ENCODE measurements around the gene FERD3L.

The FERD3L gene

GRCh38 chr7:19111474-19112273, 33.5 kb downstream of the FERD3L start:
- no peak for TF ChIP-seq CTCF (IDR thresholded peaks at IDR 0.05; ENCODE audit: low read depth, low read length)
- no peak for DNase-seq (ENCODE audit: low read depth, low spot score)
- in situ Hi-C loops (cut with HindIII; ENCODE audit: low sequenced_read_pairs) = no loop called here
- H3K4me3 ChIP-seq (ENCODE audit: low read depth, low read length) = peak overlapping the region; percentile 25

- no peak for DNase-seq (ENCODE audit: low read depth, low spot score)
- TF ChIP-seq CTCF (IDR thresholded peaks at IDR 0.05; ENCODE audit: low read depth, low read length) = no peak
- in situ Hi-C loops (cut with HindIII; ENCODE audit: low sequenced_read_pairs) = no loop called here
- no peak overlapping the region for H3K4me3 ChIP-seq (ENCODE audit: low read depth, low read length)
Measured at GRCh38 chr7:19110776-19111175, 34.4 kb downstream of the FERD3L start.

GRCh38 chr7:19110026-19110730, 35.0 kb downstream of the FERD3L start:
- in situ Hi-C loops (cut with HindIII; ENCODE audit: low sequenced_read_pairs) = no loop called here

GRCh38 chr7:19109000-19109946, 35.9 kb downstream of the FERD3L start:
- in situ Hi-C loops (cut with HindIII; ENCODE audit: low sequenced_read_pairs) = no loop called here
- no peak overlapping the region for H3K4me3 ChIP-seq (ENCODE audit: low read depth, low read length)
- TF ChIP-seq CTCF (IDR thresholded peaks at IDR 0.05; ENCODE audit: low read depth, low read length) = no peak
- no peak for DNase-seq (ENCODE audit: low read depth, low spot score)

More at GRCh38 chr7:19110026-19110730, 35.0 kb downstream of the FERD3L start:
- DNase-seq (ENCODE audit: low read depth, low spot score) = no peak
- no peak overlapping the region for H3K4me3 ChIP-seq (ENCODE audit: low read depth, low read length)
- TF ChIP-seq CTCF (IDR thresholded peaks at IDR 0.05; ENCODE audit: low read depth, low read length) = no peak

GRCh38 chr7:19107356-19108146, 37.7 kb downstream of the FERD3L start:
- no peak for TF ChIP-seq CTCF (IDR thresholded peaks at IDR 0.05; ENCODE audit: low read depth, low read length)
- in situ Hi-C loops (cut with HindIII; ENCODE audit: low sequenced_read_pairs) = no loop called here
- peak overlapping the region; percentile 49 for H3K4me3 ChIP-seq (ENCODE audit: low read depth, low read length)
- DNase-seq (ENCODE audit: low read depth, low spot score) = peak; percentile 82

GRCh38 chr7:19107081-19107355, 38.2 kb downstream of the FERD3L start:
- no peak for TF ChIP-seq CTCF (IDR thresholded peaks at IDR 0.05; ENCODE audit: low read depth, low read length)
- no peak for DNase-seq (ENCODE audit: low read depth, low spot score)
- peak overlapping the region; percentile 49 for H3K4me3 ChIP-seq (ENCODE audit: low read depth, low read length)
- in situ Hi-C loops (cut with HindIII; ENCODE audit: low sequenced_read_pairs) = no loop called here

Data from astrocyte of the spinal cord (primary cell).